ENCODE results near the gene GRAMD2B. TPM values are rescaled to one million over a fixed set of nuclear protein-coding genes. Genes with fewer than 3 reads are reported as not detected.

GRAMD2B gene
- total and polyA plus RNA-seq, 2 of the 8 experiments (the other 6 are each of a cell fraction or from before 2014, with no cell fraction given): 6.4 to 9.4 TPM

DNA sequence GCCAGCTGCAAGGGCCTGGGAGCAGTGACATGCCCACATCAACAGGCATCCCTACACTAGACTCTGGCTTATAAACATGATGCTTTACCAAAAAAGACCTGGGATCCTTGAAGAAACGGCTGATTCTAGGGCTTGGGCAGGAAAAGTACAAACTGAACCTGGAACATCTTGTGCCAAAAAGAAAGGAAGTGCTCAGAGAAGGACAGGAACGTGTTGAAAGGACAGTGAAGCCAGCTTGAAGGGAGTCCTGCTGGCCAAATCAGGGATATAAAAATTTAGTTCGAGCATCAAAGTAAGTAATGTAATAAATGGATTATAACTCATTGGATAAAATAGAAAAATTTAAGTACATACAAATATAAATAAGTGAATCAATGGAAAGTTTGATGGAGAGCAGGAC lies 113.7 kb downstream of the GRAMD2B start:
- no peak overlapping the region for H4K91ac ChIP-seq (replicated peaks; ENCODE audit: insufficient read length, low read length)
- TF ChIP-seq KDM1A (IDR thresholded peaks at IDR 0.05; ENCODE audit: borderline replicate concordance, low read length) (no peak), YY1 (IDR thresholded peaks at IDR 0.05; ENCODE audit: low read depth, low read length) (no peak), CHD2 (IDR thresholded peaks at IDR 0.05; ENCODE audit: low read length) (no peak), SUZ12 (IDR thresholded peaks at IDR 0.05; ENCODE audit: low read length) (no peak), BRCA1 (IDR thresholded peaks at IDR 0.05; ENCODE audit: low read depth, low read length) (no peak), USF2 (IDR thresholded peaks at IDR 0.05; ENCODE audit: low read length) (no peak)
- no peaks in the 10 kb centered on the region for H3K27me3 ChIP-seq (replicated peaks in 1 of 4; ENCODE audit: control insufficient read depth in 3 of 4, extremely low read depth in 1 of 4, insufficient read depth in 3 of 4, low read length in 3 of 4)
- peaks cover 0 to 2% (median under 1%) of the 10 kb centered on the region in 4 experiments; a peak in 3 of 7 replicates for H3K4me1 ChIP-seq (replicated peaks in 1 of 4; ENCODE audit: control insufficient read depth in 3 of 4, insufficient read depth in 4 of 4, low read length in 3 of 4)
- no peak overlapping the region for H3K4me2 ChIP-seq (ENCODE audit: insufficient read depth in 1 of 2, low read depth in 2 of 2, low read length in 2 of 2)
- H3K4me3 ChIP-seq (ENCODE audit: extremely low read depth in 1 of 4, insufficient read depth in 2 of 4, low read depth in 3 of 4, low read length in 4 of 4): no peak overlapping the region
- H3K56ac ChIP-seq (replicated peaks; ENCODE audit: insufficient read length, low read depth, low read length): no peak overlapping the region
- DNase-seq (ENCODE audit: low read depth in 1 of 2, low spot score in 2 of 2) (peak in 1 of 2 experiments; percentile 22), FAIRE-seq (no peak)
- no peaks in the 10 kb centered on the region for H3K79me1 ChIP-seq (ENCODE audit: low read depth, low read length)
- no peak overlapping the region for H3K9ac ChIP-seq (replicated peaks in 1 of 4; ENCODE audit: extremely low read depth in 1 of 4, low read depth in 3 of 4, low read length in 3 of 4)
- H3K9me3 ChIP-seq (ENCODE audit: insufficient read depth in 2 of 2, low read depth in 1 of 2, low read length in 1 of 2): no peaks in the 10 kb centered on the region
- H2BK12ac ChIP-seq (ENCODE audit: low read depth, low read length): no peak overlapping the region
- no peak overlapping the region for H2AK5ac ChIP-seq (ENCODE audit: low read depth, low read length)
- H3K79me2 ChIP-seq (ENCODE audit: control insufficient read depth in 1 of 2, insufficient read depth in 2 of 2, low read length in 2 of 2): no peaks in the 10 kb centered on the region
- H4K8ac ChIP-seq (ENCODE audit: extremely low read depth, insufficient read depth, low read length): no peak overlapping the region
- no peak overlapping the region for H2BK20ac ChIP-seq (ENCODE audit: low read length)
- no peak overlapping the region for H2BK5ac ChIP-seq (ENCODE audit: low read depth, low read length)
- no peak overlapping the region for H3K27ac ChIP-seq (ENCODE audit: low read depth, low read length)
- H3K18ac ChIP-seq (ENCODE audit: extremely low read depth, low read length): no peak overlapping the region
- no peak overlapping the region for H3K4ac ChIP-seq (replicated peaks; ENCODE audit: insufficient read length, low read depth, low read length)
- no peaks in the 10 kb centered on the region for H4K20me1 ChIP-seq (replicated peaks in 1 of 2; ENCODE audit: control insufficient read depth in 1 of 2, insufficient read depth in 2 of 2, low read length in 2 of 2)
- H2BK120ac ChIP-seq (replicated peaks; ENCODE audit: low read depth, low read length): no peak overlapping the region
- WGBS, 2 experiments (ENCODE audit: extremely low coverage in 1 of 2, insufficient coverage in 1 of 2, insufficient read length in 1 of 2, insufficient replicate concordance in 2 of 2, low coverage in 1 of 2, low lambda C conversion rate in 2 of 2, missing lambda C conversion rate in 1 of 2): 93% methylated on average over 3 of the region's 3 CpGs; no CpG with 5 or more reads in 1 of the 2 experiments
- H3K23ac ChIP-seq (ENCODE audit: insufficient read length): no peak overlapping the region
- H4K5ac ChIP-seq (ENCODE audit: insufficient read length, low read depth, low read length): no peak overlapping the region
- ChIA-PET POLR2A (ENCODE audit: partially characterized antibody) (interaction anchor here (0.9 kb wide), 1 partner anchor 58 kb away, joined by 3 read pairs; the partner anchor contains the start of gene ALDH7A1), CTCF (ENCODE audit: partially characterized antibody) (interaction anchor here (1.8 to 7.7 kb wide), 5 partner anchors 36 to 198 kb away, joined by 7 to 76 read pairs (median 14); no protein-coding TSS in a partner anchor)
- H3K23me2 ChIP-seq (ENCODE audit: low read depth, low read length): no peaks in the 10 kb centered on the region
- no peaks in the 10 kb centered on the region for H3K36me3 ChIP-seq (ENCODE audit: control insufficient read depth in 2 of 4, insufficient read depth in 4 of 4, low read length in 3 of 4)
- H2BK15ac ChIP-seq (ENCODE audit: low read length): no peak overlapping the region
- no peak overlapping the region for H2AFZ ChIP-seq (ENCODE audit: low read length)
- H3K14ac ChIP-seq (ENCODE audit: insufficient read length): no peak overlapping the region

Measured in H1 (cell line).